Large intestine (tissue), 3 donors: ENCODE results near the gene CD164L2. TPM values are rescaled to one million over a fixed set of nuclear protein-coding genes. Genes with fewer than 3 reads are reported as not detected.
"Not testable (repeated sequence)": the region's sequence is repeated elsewhere in the genome, so short reads cannot be mapped to it uniquely, and the experiment has no call there.

Experiments
- DNase-seq, 2 donors: peaks; one replicate each; pipeline versions ENCODE4 v3.0.0 to v3.0.0-alpha.2; 2013
- H3K27ac ChIP-seq: one replicate; pipeline ENCODE4 v1.5.1; 2013; ENCODE audit warnings: low read length
- H3K27me3 ChIP-seq: 2 replicates; pipeline ENCODE4 v1.6.1; 2013; ENCODE audit warnings: low read length; ENCODE audit not compliant: control insufficient read depth, insufficient read depth
- H3K36me3 ChIP-seq: 2 replicates; pipeline ENCODE4 v1.6.1; 2013; ENCODE audit warnings: low read length; ENCODE audit not compliant: control insufficient read depth, insufficient read depth
- H3K4me1 ChIP-seq: one replicate; pipeline ENCODE4 v1.6.1; 2013; ENCODE audit warnings: low read length; ENCODE audit not compliant: control insufficient read depth, insufficient read depth
- H3K4me3 ChIP-seq: one replicate; pipeline ENCODE4 v1.5.1; 2013; ENCODE audit warnings: low read length
- H3K9me3 ChIP-seq: one replicate; pipeline ENCODE4 v1.6.1; 2013; ENCODE audit warnings: mild to moderate bottlenecking, low read depth, low read length, moderate library complexity; ENCODE audit not compliant: control insufficient read depth
- WGBS: methylation state at CpG from one replicate; pipeline ENCODE4 v1.1.5; 2013; ENCODE audit warnings: low lambda C conversion rate; ENCODE audit not compliant: insufficient coverage; 5-methylcytosine and 5-hydroxymethylcytosine counted together
- polyA plus RNA-seq: library from polyadenylated mRNA; unstranded; fragments of 120-200 nt; gene quantifications from one replicate; pipeline ENCODE4 v1.2.1, GENCODE V29; 2013

The CD164L2 gene
- polyA plus RNA-seq, 1 donor: not detected

DNA sequence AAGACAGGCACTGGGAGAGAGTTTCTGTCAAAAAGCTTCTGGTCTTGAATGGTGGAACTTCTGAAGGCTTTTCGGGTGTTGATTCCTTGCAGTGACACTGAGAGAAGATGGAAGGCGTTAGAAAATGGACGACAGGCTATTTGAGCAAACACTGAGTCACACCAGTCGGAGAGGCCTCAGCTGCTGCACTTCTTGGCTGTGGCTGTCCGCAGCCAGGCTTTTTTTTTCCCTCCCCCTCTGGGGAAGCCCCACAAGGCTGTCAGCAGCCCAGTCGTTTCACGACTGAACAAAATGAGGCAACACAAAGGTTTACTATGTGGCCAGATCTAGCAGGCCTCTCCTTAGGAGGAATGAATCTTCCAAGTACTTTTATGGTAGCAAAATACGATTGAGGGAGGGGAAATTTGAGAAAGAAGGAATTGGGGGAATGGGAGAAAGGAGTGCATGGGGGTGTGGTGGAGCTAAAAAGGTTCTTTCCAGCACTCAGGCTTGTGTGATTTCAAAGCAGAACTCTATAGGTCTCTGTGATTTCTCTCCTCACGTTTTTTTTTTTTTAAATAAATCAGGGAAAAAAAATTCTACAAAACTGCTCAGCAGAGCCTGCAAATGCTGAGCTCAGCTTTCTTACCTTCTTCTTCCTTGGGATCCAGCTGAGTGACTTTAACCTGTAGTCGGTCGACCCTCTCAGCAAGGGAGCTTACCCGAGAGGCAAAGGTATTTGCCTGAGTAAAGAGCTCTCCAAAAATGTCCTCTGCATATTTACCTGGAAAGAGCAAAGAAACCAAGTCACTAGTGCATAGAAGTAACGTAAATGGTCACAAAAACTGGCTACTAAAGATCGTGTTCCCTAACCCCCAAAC is 35.4 kb upstream of the CD164L2 start:
- DNase-seq: peak; percentile 71 to 79
- Histone ChIP-seq H3K27me3 (no peaks in the 10 kb centered on the region), H3K9me3 (no peaks in the 10 kb centered on the region), H3K4me3 (no peak overlapping the region), H3K36me3 (peaks cover 53% of the 10 kb centered on the region), H3K4me1 (peaks cover 25% of the 10 kb centered on the region), H3K27ac (peak overlapping the region; percentile 74)
- WGBS: 33% methylated on average over 1 of the region's 14 CpGs

DNA sequence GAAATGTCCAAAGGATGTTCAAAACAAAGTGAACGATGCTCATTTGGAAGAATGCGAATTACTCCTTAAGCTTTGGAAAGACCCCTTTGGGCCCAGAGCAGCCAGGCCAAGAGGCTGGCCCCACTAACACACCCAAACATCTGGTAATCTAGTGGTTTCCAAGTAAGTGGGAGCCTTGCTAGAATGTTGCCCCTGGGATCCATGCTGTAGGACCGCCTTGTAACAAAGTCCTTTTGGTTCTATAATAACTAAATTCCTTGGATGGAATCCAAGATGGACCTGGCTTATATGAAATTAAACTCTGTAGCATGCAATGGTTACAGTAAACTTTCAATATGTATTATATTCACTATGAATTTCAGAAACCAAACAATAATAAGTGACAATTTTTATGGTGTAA is 34.6 kb upstream of the CD164L2 start:
- Histone ChIP-seq H3K27ac (peak overlapping the region; percentile 74), H3K27me3 (no peaks in the 10 kb centered on the region), H3K4me3 (no peak overlapping the region), H3K36me3 (peaks cover 59% of the 10 kb centered on the region), H3K4me1 (peaks cover 25% of the 10 kb centered on the region), H3K9me3 (no peaks in the 10 kb centered on the region)
- DNase-seq: no peak
- no CpG with 5 or more reads among the region's 3 CpGs for WGBS

DNA sequence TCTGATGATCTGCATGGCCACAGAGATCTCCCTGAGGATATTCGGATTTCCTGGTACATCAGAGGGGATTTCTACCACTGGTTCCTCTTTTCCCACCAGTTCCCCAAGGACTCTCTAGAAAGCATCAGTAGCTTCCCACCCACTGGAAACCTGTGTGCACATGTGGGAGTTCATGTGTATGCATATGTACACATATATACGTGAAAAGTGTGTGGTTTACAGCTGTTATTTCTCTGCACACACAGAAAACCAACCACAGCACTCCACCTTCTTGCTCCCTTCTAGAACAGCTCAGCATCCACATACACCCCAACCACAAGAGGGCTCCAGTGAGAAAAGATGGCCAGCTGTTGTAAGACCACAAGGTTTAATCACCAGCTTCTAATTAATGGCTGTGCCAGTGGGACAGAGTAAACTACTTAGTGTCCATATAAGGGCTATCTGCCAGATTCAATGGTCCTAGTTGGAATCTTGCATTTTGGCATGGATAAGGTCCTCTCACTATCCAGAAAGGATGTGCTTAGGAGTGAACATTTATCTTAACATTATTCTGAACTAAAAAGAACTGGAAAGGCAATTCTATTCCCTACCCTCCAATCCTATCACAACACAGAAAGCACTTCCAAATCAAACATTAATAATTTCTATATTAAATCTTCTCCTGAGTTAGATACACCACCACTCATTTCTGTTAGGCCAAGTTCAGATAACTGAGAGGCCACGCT is 33.4 kb upstream of the CD164L2 start:
- Histone ChIP-seq H3K9me3 (no peaks in the 10 kb centered on the region), H3K27me3 (no peaks in the 10 kb centered on the region), H3K4me3 (no peak overlapping the region), H3K36me3 (peaks cover 68% of the 10 kb centered on the region), H3K4me1 (peaks cover 25% of the 10 kb centered on the region), H3K27ac (no peak overlapping the region)
- DNase-seq: peak; percentile 56
- WGBS: no CpG with 5 or more reads among the region's 3 CpGs

DNA sequence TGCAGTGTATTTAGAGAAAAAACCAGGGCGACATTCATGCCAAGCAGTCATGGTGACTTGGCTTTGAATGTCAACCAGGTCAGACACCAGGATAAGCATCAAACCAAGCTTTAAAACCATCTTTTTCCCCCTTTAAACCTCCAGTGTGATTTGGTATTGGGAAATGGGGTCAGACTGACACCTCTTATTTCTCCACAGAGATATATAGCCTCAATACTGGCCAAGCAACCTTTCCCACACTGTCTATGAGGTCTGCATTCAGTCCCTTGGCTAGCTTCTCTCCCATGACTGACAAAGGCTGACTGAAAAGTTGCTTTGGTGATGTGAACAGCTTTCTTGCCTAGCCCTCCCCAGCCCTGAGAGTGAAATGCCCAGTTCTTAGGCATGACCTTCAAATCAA is 31.0 kb upstream of the CD164L2 start:
- Histone ChIP-seq H3K27me3 (no peaks in the 10 kb centered on the region), H3K9me3 (no peaks in the 10 kb centered on the region), H3K4me1 (peaks cover 19% of the 10 kb centered on the region), H3K4me3 (no peak overlapping the region), H3K36me3 (peaks cover 90% of the 10 kb centered on the region), H3K27ac (no peak overlapping the region)
- DNase-seq: no peak
- no CpG with 5 or more reads among the region's 1 CpG for WGBS

DNA sequence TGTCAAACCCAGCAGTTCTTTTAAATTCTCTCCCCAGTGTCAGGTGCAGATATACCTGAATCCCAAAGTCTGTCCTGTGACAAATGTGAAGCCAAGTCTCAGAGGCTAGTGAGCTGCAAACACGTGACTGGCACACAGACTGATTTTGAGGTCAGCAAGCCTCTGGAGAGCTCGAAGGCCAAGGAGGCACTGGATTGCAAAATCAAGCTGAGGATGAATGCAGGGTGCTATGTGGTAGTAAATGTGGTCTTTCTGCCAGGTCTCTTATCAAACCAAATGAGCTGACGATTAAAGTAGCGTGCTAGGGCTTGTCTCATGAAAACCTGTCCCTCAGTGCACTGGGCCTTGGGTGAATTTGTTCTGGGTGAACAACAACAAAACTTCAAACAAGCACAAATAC is 29.9 kb upstream of the CD164L2 start:
- peaks cover 92% of the 10 kb centered on the region for H3K36me3 ChIP-seq
- WGBS: no CpG with 5 or more reads among the region's 4 CpGs

DNA sequence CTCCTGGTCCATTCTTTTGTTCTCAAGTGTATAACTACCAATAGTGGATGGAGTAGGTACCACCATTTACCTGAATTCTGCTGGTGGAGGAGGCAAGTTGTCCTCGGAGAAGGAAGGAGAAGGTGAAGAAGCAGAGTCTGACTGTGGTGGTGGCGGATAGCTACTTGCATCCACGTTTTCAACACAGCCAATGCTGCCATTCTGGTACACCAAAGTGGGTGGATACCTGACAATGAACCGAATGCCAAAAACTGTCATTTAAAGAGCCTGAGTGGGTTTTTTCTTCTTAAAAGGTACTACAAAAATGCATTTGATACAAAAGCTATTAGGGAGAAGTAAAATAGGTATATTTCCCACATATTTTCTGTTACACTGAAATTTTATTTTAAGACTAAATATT is 29.4 kb upstream of the CD164L2 start:
- Histone ChIP-seq H3K36me3 (peaks cover 92% of the 10 kb centered on the region), H3K27me3 (no peaks in the 10 kb centered on the region), H3K4me3 (no peak overlapping the region), H3K9me3 (no peaks in the 10 kb centered on the region), H3K27ac (no peak overlapping the region), H3K4me1 (peaks cover 3% of the 10 kb centered on the region)
- no peak for DNase-seq
- WGBS: 95% methylated on average over 3 of the region's 4 CpGs

More for the DNA sequence above, 29.9 kb upstream of the CD164L2 start:
- no peaks in the 10 kb centered on the region for H3K27me3 ChIP-seq
- no peaks in the 10 kb centered on the region for H3K9me3 ChIP-seq
- no peak overlapping the region for H3K4me3 ChIP-seq
- no peak overlapping the region for H3K27ac ChIP-seq
- DNase-seq: no peak
- H3K4me1 ChIP-seq: peaks cover 8% of the 10 kb centered on the region

DNA sequence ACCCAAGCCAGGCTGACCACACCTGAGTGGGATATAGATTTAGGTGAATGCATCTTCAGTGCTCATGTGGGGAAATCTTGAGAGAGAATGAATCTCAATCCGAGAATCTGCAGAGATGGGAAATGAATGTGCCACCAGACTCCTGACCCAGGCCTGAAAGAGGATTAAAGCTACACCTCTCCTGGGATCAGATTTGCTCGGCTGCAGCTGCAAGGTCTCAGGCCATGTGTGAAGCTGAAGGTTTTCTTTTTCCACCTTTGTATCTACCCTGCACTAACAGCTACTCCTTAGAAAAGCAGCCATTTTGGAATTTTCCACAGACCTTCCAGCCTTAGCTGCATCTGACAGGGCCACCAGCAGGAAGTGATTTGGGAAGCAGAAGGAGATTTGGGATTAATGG is 27.6 kb upstream of the CD164L2 start:
- H3K9me3 ChIP-seq: no peaks in the 10 kb centered on the region
- no peaks in the 10 kb centered on the region for H3K27me3 ChIP-seq
- H3K4me3 ChIP-seq: no peak overlapping the region
- WGBS: no CpG with 5 or more reads among the region's 2 CpGs
- H3K36me3 ChIP-seq: peaks cover 92% of the 10 kb centered on the region
- no peak for DNase-seq
- no peaks in the 10 kb centered on the region for H3K4me1 ChIP-seq
- H3K27ac ChIP-seq: no peak overlapping the region

DNA sequence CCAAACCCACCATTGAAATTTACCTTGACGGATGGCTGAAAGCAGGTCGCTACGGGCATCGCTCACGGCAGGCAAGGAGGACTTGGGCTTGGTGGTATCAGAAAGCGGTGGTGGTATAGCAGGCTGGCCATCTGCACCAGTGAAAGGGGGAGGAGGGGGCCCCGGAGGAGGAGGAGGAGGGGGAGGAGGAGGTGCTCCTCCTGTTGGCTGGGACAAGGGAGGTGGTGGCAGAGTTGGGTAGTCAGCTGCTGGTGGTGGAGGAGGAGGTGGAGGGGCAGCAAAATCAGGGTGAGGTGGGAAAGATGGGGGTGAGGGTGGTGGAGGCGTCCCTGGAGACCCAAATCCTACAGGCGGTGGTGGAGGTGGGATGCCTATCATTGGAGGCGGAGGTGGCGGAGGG is 26.5 kb upstream of the CD164L2 start:
- DNase-seq: no peak
- H3K36me3 ChIP-seq: peaks cover 88% of the 10 kb centered on the region
- no peaks in the 10 kb centered on the region for H3K4me1 ChIP-seq
- no peaks in the 10 kb centered on the region for H3K9me3 ChIP-seq
- WGBS: no CpG with 5 or more reads among the region's 11 CpGs
- H3K4me3 ChIP-seq: no peak overlapping the region
- H3K27ac ChIP-seq: no peak overlapping the region
- H3K27me3 ChIP-seq: no peaks in the 10 kb centered on the region

DNA sequence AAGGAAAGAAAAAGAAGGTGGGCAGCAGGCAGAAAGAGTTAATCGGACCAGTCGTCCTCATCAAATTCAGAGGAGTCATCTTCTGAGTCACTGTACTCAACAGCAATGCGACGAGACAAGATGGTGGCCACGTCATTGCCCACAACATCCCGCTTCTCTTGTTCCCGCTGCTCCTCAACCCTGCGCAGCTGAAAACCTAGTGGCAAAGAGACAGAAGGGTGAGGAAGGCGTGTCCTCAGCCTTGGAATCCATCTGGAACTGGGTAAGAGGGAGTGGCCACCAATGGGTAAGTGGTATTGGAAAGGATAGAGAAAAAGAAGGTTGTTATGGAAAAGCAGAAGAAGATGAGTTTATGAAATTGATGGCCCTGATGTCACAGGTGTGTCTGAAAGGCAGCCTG is 25.0 kb upstream of the CD164L2 start:
- H3K4me1 ChIP-seq: peaks cover 6% of the 10 kb centered on the region
- no peak overlapping the region for H3K27ac ChIP-seq
- peaks cover 73% of the 10 kb centered on the region for H3K36me3 ChIP-seq
- no peak overlapping the region for H3K4me3 ChIP-seq
- DNase-seq: no peak
- 100% methylated on average over 1 of the region's 9 CpGs for WGBS
- no peaks in the 10 kb centered on the region for H3K27me3 ChIP-seq
- H3K9me3 ChIP-seq: no peaks in the 10 kb centered on the region

DNA sequence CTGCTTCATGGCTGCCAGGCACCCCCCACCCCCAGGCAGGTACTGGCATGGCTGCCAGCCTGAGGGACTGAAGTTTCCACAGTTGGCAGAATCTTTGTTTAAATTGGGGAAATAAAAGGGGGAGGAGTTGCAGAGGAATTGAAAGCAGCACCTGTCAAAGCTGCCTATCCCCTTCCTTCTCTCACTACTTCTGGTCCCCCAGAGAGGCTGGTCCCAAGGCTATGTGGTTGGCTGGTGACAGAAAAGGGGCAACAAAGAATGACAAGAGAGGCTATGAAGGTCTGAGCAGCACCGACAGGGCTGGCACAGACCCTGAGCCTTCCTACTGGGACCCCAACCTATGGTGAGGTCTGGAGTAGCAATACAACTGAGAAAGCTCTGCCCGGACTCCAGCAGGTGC is 23.7 kb upstream of the CD164L2 start:
- H3K27ac ChIP-seq, H3K27me3 ChIP-seq, H3K9me3 ChIP-seq, DNase-seq, H3K4me1 ChIP-seq, H3K4me3 ChIP-seq: not testable (repeated sequence)
- WGBS: no CpG with 5 or more reads among the region's 2 CpGs
- peaks cover 61% of the 10 kb centered on the region for H3K36me3 ChIP-seq
